A172 (cell line): ENCODE results near the gene PMF1. TPM values are rescaled to one million over a fixed set of nuclear protein-coding genes. Genes with fewer than 3 reads are reported as not detected.
"Not testable (repeated sequence)": the region's sequence is repeated elsewhere in the genome, so short reads cannot be mapped to it uniquely, and the experiment has no call there.

ENCODE experiments used
- DNase-seq: peaks from one replicate; pipeline ENCODE4 v3.0.0-alpha.2; 2015; ENCODE audit warnings: low spot score
- total RNA-seq: library from RNA; depleted of rRNA; stranded (reverse); fragments of >200 nt; shearing (Covaris generic); gene quantifications from 2 replicates; pipeline ENCODE4 v1.2.3, GENCODE V29; 2014; rRNA removed

The PMF1 gene, protein sequence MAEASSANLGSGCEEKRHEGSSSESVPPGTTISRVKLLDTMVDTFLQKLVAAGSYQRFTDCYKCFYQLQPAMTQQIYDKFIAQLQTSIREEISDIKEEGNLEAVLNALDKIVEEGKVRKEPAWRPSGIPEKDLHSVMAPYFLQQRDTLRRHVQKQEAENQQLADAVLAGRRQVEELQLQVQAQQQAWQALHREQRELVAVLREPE
- total RNA-seq: 184 and 210 TPM in 2 replicates

DNA sequence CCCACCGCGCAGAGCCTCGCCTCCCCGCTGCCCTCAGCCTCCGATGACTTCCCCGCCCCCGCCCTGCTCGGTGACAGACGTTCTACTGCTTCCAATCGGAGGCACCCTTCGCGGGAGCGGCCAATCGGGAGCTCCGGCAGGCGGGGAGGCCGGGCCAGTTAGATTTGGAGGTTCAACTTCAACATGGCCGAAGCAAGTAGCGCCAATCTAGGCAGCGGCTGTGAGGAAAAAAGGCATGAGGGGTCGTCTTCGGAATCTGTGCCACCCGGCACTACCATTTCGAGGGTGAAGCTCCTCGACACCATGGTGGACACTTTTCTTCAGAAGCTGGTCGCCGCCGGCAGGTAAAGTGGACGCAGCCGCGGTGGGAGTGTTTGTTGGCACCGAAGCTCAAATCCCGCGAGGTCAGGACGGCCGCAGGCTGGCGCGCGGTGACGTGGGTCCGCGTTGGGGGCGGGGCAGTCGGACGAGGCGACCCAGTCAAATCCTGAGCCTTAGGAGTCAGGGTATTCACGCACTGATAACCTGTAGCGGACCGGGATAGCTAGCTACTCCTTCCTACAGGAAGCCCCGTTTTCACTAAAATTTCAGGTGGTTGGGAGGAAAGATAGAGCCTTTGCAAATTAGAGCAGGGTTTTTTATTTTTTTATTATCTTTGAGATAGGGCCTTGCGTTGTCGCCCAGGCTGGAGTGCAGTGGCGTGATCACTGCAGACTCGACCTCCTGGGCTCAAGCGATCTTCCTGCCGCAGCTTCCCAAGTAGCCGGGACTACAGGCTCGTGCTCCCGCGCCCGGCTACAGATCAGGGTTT, at the start of gene PMF1:
TSS of gene PMF1 (plus strand) at position 175 of the 811 bp plus-strand sequence. CDS start at position 184, 9 bp downstream.
- DNase-seq: peak; percentile 98

DNA sequence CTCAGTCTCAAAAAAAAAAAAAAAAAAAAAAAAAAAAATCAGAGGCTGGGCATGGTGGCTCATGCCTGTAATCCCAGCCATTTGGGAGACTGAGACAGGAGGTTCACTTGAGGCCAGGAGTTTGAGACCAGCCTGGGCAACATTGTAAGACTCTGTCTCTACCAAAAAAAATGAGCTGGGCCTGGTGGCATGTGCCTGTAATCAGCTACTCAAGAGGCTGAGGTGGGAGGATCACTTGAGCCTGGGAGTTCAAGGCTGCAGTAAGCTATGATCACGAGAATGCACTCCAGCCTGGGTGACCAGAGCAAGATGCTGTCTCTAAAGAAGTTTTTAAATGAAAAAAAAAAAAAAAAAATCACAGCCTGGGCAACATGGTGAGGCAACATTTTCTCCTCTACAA, 49.1 kb upstream of the PMF1 start:
- DNase-seq: no peak

- no peak for DNase-seq
Observed at GRCh38 chr1:156164125-156164831, 48.5 kb upstream of the PMF1 start.

DNA sequence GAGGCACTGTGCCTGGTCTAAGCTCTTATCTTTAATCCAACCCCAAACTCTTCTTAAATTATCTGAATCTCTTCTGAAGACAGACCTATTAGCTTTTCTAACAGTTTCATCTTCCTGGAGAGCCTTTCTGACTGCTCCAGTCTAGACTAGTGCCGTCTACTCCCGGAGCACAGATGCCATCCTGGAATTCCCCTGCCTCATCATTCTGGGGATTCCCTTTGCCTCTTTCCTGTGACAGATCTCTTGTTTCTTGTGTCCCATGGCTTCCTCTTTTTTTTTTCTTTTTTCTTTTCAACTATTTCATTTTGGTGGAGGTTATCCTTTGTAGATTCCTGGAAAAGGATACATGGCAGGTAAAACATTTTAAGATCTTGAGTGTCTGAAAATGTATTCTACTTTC, 47.7 kb upstream of the PMF1 start:
- DNase-seq: peak; percentile 67

- no peak for DNase-seq
Observed at GRCh38 chr1:156167536-156167935, 45.3 kb upstream of the PMF1 start.

- DNase-seq: no peak
Observed at GRCh38 chr1:156172696-156173470, 39.9 kb upstream of the PMF1 start.

- no peak for DNase-seq
Observed at GRCh38 chr1:156176610-156177210, 36.1 kb upstream of the PMF1 start.

DNA sequence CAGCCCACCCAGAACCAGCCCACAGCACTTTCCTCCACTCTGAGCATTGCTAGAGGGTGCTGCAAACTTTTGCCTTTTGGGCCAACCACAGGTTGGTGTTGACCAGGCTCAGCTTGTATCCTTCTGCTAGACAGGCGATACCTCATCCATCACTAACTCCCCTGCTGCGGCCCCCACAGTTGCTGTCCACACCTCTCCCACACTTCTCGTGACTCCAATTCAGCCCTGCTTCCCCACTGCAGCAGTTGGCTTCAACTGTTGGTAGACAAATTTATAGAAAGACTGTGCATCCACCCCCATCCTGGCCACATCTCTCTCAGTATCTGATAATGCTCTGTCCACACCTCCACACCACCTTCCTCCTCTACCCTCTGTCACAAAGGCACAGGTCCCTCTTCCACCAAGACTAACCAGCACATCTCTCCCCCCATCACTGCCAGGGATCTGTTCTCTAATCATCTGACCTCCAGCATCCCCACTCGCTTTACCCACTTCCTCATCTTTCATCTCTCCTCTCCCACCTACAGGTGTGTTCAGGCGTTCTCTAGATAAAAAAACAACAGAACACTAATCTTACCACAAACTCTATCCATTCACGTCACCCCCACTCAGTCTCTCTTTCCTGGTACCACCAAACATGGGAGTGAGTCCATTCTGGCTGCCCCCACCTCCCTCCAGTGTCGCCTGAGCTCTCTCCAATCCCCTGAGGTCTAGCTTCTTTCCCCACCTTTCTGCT, 34.7 kb upstream of the PMF1 start:
- no peak for DNase-seq

GRCh38 chr1:156180471-156180870, 32.3 kb upstream of the PMF1 start:
- no peak for DNase-seq

- DNase-seq: not testable (repeated sequence)
Observed at GRCh38 chr1:156181391-156181924, 31.3 kb upstream of the PMF1 start.

DNA sequence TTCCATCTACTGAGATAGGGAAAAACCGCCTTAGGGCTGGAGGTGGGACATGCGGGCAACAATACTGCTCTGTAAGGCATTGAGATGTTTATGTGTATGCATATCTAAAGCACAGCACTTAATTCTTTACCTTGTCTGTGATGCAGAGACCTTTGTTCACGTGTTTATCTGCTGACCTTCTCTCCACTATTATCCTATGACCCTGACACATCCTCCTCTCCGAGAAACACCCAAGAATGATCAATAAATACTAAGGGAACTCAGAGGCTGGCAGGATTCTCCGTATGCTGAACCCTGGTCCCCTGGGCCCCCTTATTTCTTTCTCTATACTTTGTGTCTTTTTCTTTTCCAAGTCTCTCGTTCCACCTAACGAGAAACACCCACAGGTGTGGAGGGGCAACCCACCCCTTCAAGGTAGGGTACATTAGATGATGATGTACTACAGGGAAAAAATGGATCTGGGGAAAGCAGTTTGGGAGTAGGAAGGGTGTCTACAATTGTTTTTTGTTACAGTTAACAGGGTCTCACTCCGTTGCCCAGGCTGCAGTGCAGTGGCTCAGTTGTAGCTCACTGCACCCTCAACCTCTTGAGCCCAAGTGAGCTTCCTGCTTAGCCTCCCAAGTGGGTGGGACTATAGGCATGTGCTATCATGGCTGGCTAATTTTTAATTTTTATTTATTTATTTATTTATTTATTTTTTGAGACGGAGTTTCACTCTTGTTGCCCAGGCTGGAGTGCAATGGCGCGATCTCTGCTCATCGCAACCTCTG, 30.6 kb upstream of the PMF1 start:
- DNase-seq: not testable (repeated sequence)

DNA sequence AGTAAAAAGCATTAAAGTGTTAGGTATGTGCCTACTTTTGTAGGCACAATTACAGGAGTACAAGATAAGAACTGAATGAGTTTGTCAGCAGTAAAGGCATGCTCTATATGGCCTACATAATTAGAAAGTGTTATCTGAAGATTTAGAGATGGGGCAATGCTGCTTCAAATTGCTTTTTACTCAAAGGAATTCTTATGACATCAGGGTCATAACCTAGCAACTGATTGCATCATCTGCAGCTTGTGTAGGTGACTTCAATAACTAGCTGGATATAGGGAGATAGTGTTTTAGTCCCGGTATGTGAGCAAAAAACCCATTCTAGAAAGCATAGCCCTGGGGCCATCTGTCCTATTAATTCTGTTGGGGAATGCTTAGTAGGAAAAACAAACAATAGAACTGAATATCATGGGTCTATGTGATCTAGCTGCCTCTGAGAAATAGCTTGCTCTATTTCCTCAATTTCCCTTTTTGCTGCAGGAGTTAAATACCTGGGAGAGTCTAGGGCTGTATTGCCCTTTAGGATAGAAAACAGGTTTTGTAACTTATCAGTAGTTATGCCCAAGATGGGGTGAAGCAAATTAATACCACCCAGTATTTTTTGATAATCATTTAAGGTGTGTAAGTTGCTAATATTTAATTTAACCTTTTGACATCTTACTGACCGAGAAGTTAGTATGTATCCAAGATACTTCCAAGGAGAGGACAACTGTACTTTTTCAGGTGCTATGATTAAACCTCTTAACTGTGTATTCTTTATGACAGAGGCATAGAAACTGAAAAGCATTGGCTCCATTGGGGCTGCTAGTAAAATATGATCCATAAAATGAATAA, 26.2 kb upstream of the PMF1 start:
- DNase-seq: not testable (repeated sequence)

DNA sequence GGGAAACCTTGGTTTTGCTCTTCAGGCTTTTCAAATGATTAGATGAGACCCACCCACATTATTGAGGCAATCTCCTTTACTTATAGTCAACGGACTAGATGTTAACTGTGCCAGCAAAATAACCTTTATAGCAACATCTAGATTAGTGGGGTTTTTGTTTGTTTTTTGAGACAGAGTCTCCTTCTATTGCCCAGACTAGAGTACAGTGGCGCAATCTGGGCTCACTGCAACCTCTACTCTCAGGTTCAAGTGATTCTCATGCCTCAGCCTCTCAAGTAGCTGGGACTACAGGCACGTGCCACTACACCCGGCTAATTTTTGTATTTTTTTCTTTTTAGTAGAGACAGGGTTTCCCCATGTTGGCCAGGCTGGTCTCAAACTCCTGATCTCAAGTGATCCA, 22.5 kb upstream of the PMF1 start:
- DNase-seq: not testable (repeated sequence)

- no peak for DNase-seq
Observed at GRCh38 chr1:156191292-156191964, 21.4 kb upstream of the PMF1 start.

- DNase-seq: no peak
Observed at GRCh38 chr1:156193208-156193487, 19.7 kb upstream of the PMF1 start.

- DNase-seq: peak; percentile 100
Observed at GRCh38 chr1:156193488-156194299, 19.1 kb upstream of the PMF1 start, which contains the start of gene SLC25A44. SLC25A44 (plus strand) TSS chr1:156194104; CDS start chr1:156199848, 5,744 bp downstream.

- DNase-seq: peak; percentile 42
Observed at GRCh38 chr1:156194300-156194652, 18.5 kb upstream of the PMF1 start.
